Measurements from ENCODE around the gene ERMARD. TPM values are rescaled to one million over a fixed set of nuclear protein-coding genes. Genes with fewer than 3 reads are reported as not detected.
A peak's percentile ranks its signal among the peaks of the same experiment; 100 is the strongest.

Gene ERMARD
- total RNA-seq, 1 experiment from 2014 or later: 13.6 TPM

- H3K27me3 Mint-ChIP-seq (ENCODE audit: low read depth): peaks cover 39% of the 10 kb centered on the region
- peaks cover 5% of the 10 kb centered on the region; the same call in 1 of the 2 replicates for H3K4me1 ChIP-seq (ENCODE audit: insufficient read depth, low read length)
- no peak overlapping the region for H2BK12ac ChIP-seq (ENCODE audit: insufficient read length, low read depth, low read length)
- no peak overlapping the region for H2BK120ac ChIP-seq (ENCODE audit: low read depth, low read length, poor library complexity, severe bottlenecking)
- H3K56ac ChIP-seq (ENCODE audit: insufficient read length, low read depth, low read length): no peak overlapping the region
- no peak overlapping the region for H4K8ac ChIP-seq (replicated peaks; ENCODE audit: insufficient read length, low read depth, low read length)
- no peak overlapping the region for H3K18ac ChIP-seq (ENCODE audit: insufficient read length, low read depth, low read length)
- no peaks in the 10 kb centered on the region for H3K9me3 ChIP-seq (ENCODE audit: control insufficient read depth, low read depth, low read length)
- peaks cover 2% of the 10 kb centered on the region; the same call in 1 of the 2 replicates for H3K27me3 ChIP-seq (ENCODE audit: insufficient read depth, low read length)
- no peak overlapping the region for H3K4me3 Mint-ChIP-seq
- no peak overlapping the region for H2BK20ac ChIP-seq (ENCODE audit: low read depth, low read length, poor library complexity, severe bottlenecking)
- no peak overlapping the region for H3K4ac ChIP-seq (ENCODE audit: low read depth, low read length)
- TF ChIP-seq, protein P1, sequence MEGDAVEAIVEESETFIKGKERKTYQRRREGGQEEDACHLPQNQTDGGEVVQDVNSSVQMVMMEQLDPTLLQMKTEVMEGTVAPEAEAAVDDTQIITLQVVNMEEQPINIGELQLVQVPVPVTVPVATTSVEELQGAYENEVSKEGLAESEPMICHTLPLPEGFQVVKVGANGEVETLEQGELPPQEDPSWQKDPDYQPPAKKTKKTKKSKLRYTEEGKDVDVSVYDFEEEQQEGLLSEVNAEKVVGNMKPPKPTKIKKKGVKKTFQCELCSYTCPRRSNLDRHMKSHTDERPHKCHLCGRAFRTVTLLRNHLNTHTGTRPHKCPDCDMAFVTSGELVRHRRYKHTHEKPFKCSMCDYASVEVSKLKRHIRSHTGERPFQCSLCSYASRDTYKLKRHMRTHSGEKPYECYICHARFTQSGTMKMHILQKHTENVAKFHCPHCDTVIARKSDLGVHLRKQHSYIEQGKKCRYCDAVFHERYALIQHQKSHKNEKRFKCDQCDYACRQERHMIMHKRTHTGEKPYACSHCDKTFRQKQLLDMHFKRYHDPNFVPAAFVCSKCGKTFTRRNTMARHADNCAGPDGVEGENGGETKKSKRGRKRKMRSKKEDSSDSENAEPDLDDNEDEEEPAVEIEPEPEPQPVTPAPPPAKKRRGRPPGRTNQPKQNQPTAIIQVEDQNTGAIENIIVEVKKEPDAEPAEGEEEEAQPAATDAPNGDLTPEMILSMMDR (conservative IDR thresholded peaks at IDR 0.05): no peak
- H3K9ac ChIP-seq (ENCODE audit: extremely low read depth, insufficient read length, low read length): no peak overlapping the region
- H3K79me1 ChIP-seq (ENCODE audit: insufficient read depth, low read depth, low read length, poor library complexity, severe bottlenecking): no peaks in the 10 kb centered on the region
- no peak overlapping the region for H4K91ac ChIP-seq (ENCODE audit: insufficient read length, low read depth, low read length)
- no peaks in the 10 kb centered on the region for H4K20me1 ChIP-seq (ENCODE audit: control insufficient read depth, insufficient read depth, insufficient read length)
- no peak for DNase-seq
- no peaks in the 10 kb centered on the region for H3K79me2 ChIP-seq (ENCODE audit: insufficient read depth, low read length)
- no peak overlapping the region for H3K4me2 ChIP-seq (ENCODE audit: insufficient read depth, insufficient read length, low read length)
- H3K14ac ChIP-seq (ENCODE audit: insufficient read depth, low read length): no peak overlapping the region
- H3K27ac Mint-ChIP-seq: peak overlapping the region in 1 of 3 experiments; percentile 63; a peak in 1 of 7 replicates
- peaks cover 4 to 33% (median 20%) of the 10 kb centered on the region in 3 experiments; a peak in 6 of 7 replicates for H3K36me3 Mint-ChIP-seq (ENCODE audit: insufficient read depth in 1 of 3, low read depth in 3 of 3)
- no peak overlapping the region for H3T11ph ChIP-seq (ENCODE audit: low read length)
- peaks cover 61 to 67% of the 10 kb centered on the region in 2 experiments for H3K4me1 Mint-ChIP-seq
- no peaks in the 10 kb centered on the region for H3K23me2 ChIP-seq (ENCODE audit: insufficient read length, low read depth, low read length, poor library complexity, severe bottlenecking)
- no peak overlapping the region for H2BK5ac ChIP-seq (ENCODE audit: insufficient read length, low read length)
- no peak overlapping the region for H3K27ac ChIP-seq (ENCODE audit: insufficient read length, low read depth, low read length)
- peaks cover 30% of the 10 kb centered on the region in 2 experiments for H3K9me3 Mint-ChIP-seq
- H3K23ac ChIP-seq (ENCODE audit: insufficient read length, low read depth, low read length): no peak overlapping the region
- H2AK5ac ChIP-seq (ENCODE audit: insufficient read length, low read length): no peak overlapping the region
- H2BK15ac ChIP-seq (ENCODE audit: low read depth, low read length): no peak overlapping the region
- H2AFZ ChIP-seq (ENCODE audit: low read length): no peak overlapping the region
- H4K5ac ChIP-seq (ENCODE audit: insufficient read length, low read depth, low read length): no peak overlapping the region
Measured at GRCh38 chr6:169826697-169827096, 75.3 kb downstream of the ERMARD start.
